Frontal cortex (tissue), 4 donors: Measurements from ENCODE around the gene EHMT2. TPM values are rescaled to one million over a fixed set of nuclear protein-coding genes. Genes with fewer than 3 reads are reported as not detected.

Source experiments
- DNase-seq, 2 donors: peaks; one replicate each; pipeline ENCODE4 v3.0.0; 2012; ENCODE audit warnings: low spot score in 2 of 2
- FAIRE-seq: peaks from 2 replicates; lab custom pipeline; 2012; peaks lifted over from hg19 to GRCh38; lab: Jason Lieb, UNC
- total RNA-seq: library from RNA; depleted of rRNA; stranded (reverse); fragments of >200 nt; gene quantifications from one replicate; pipeline ENCODE4 v1.2.3, GENCODE V29; 2014
- donor health status: control.
- donor health status: control.
- donor health status: control.

Gene EHMT2
- total RNA-seq, 1 donor from 2014 or later = 102 TPM

GRCh38 chr6:31896856-31897611 lies 464 bp downstream of the EHMT2 start:
- DNase-seq = peak in 1 of 2 donors; percentile 60
- FAIRE-seq = no peak

GRCh38 chr6:31896493-31896855 lies 1.0 kb downstream of the EHMT2 start:
- FAIRE-seq = no peak
- DNase-seq = no peak

- FAIRE-seq (no peak), DNase-seq (no peak)
These were observed 4.7 kb downstream of the EHMT2 start for GRCh38 chr6:31892821-31893220.

GRCh38 chr6:31889331-31889972 lies 8.0 kb downstream of the EHMT2 start:
- DNase-seq = no peak
- no peak for FAIRE-seq

GRCh38 chr6:31888276-31889258 lies 8.9 kb downstream of the EHMT2 start:
- FAIRE-seq = no peak
- peak in 1 of 2 donors; percentile 64 for DNase-seq

- FAIRE-seq (no peak), DNase-seq (no peak)
These were observed 10.1 kb downstream of the EHMT2 start for GRCh38 chr6:31887173-31888007.

- FAIRE-seq (no peak), DNase-seq (no peak)
These were observed 10.9 kb downstream of the EHMT2 start for GRCh38 chr6:31886541-31886991.

GRCh38 chr6:31884528-31885035 lies 12.9 kb downstream of the EHMT2 start:
- no peak for DNase-seq
- no peak for FAIRE-seq

- FAIRE-seq = no peak
These were observed 13.8 kb downstream of the EHMT2 start for GRCh38 chr6:31883676-31884075.

GRCh38 chr6:31882344-31882743 lies 15.2 kb downstream of the EHMT2 start:
- FAIRE-seq = no peak
- DNase-seq = peak in 1 of 2 donors; percentile 41

More at GRCh38 chr6:31883676-31884075, 13.8 kb downstream of the EHMT2 start:
- DNase-seq = no peak

- DNase-seq (no peak), FAIRE-seq (no peak)
These were observed 16.2 kb downstream of the EHMT2 start for GRCh38 chr6:31881136-31881859.

- no peak for DNase-seq
- no peak for FAIRE-seq
These were observed 16.9 kb downstream of the EHMT2 start for GRCh38 chr6:31880616-31881015.

GRCh38 chr6:31879901-31880300 lies 17.6 kb downstream of the EHMT2 start:
- DNase-seq (no peak), FAIRE-seq (no peak)

GRCh38 chr6:31879143-31879542 lies 18.4 kb downstream of the EHMT2 start:
- FAIRE-seq = no peak
- no peak for DNase-seq

GRCh38 chr6:31878726-31879125 lies 18.8 kb downstream of the EHMT2 start, which contains the start of gene SLC44A4:
SLC44A4 (minus strand) TSS chr6:31878997; CDS start chr6:31878980, 17 bp downstream.
- no peak for FAIRE-seq
- DNase-seq = no peak

GRCh38 chr6:31878222-31878621 lies 19.3 kb downstream of the EHMT2 start:
- no peak for FAIRE-seq
- no peak for DNase-seq

GRCh38 chr6:31877651-31878161 lies 19.8 kb downstream of the EHMT2 start:
- DNase-seq = no peak
- FAIRE-seq = no peak

GRCh38 chr6:31877125-31877650 lies 20.3 kb downstream of the EHMT2 start:
- no peak for DNase-seq
- FAIRE-seq = no peak
